GM21786 (cell line): ENCODE data around the gene EMILIN2.
"Not testable (repeated sequence)": the region's sequence is repeated elsewhere in the genome, so short reads cannot be mapped to it uniquely, and the experiment has no call there.

Experiments used
- ATAC-seq: cut with Tn5 transposase; IDR thresholded peaks from one replicate; pipeline ENCODE4 v1.9.1; 2021; ENCODE audit not compliant: unreplicated experiment

The EMILIN2 gene

GRCh38 chr18:2913398-2914005 lies 66.7 kb downstream of the EMILIN2 start:
- ATAC-seq = no peak

GRCh38 chr18:2914185-2914880 lies 67.5 kb downstream of the EMILIN2 start:
- ATAC-seq = no peak

- ATAC-seq = no peak
Observed at GRCh38 chr18:2914881-2915240, 68.1 kb downstream of the EMILIN2 start.

GRCh38 chr18:2915486-2915885 lies 68.7 kb downstream of the EMILIN2 start:
- not testable (repeated sequence) for ATAC-seq

- no peak for ATAC-seq
Observed at GRCh38 chr18:2916184-2916583, 69.4 kb downstream of the EMILIN2 start.

GRCh38 chr18:2917259-2918047 lies 70.6 kb downstream of the EMILIN2 start:
- no peak for ATAC-seq

- no peak for ATAC-seq
Observed at GRCh38 chr18:2918761-2919550, 72.2 kb downstream of the EMILIN2 start.

- no peak for ATAC-seq
Observed at GRCh38 chr18:2919600-2919999, 72.8 kb downstream of the EMILIN2 start.

GRCh38 chr18:2920027-2920426 lies 73.2 kb downstream of the EMILIN2 start:
- no peak for ATAC-seq

GRCh38 chr18:2920546-2921343 lies 73.9 kb downstream of the EMILIN2 start:
- no peak for ATAC-seq

- no peak for ATAC-seq
Observed at GRCh38 chr18:2921778-2922177, 75.0 kb downstream of the EMILIN2 start.

GRCh38 chr18:2923464-2923863 lies 76.7 kb downstream of the EMILIN2 start:
- ATAC-seq = no peak

GRCh38 chr18:2924920-2925319 lies 78.1 kb downstream of the EMILIN2 start:
- no peak for ATAC-seq

- ATAC-seq = no peak
Observed at GRCh38 chr18:2926528-2926927, 79.7 kb downstream of the EMILIN2 start.

GRCh38 chr18:2927745-2928144 lies 80.9 kb downstream of the EMILIN2 start:
- no peak for ATAC-seq

GRCh38 chr18:2932247-2933181 lies 85.7 kb downstream of the EMILIN2 start:
- no peak for ATAC-seq

GRCh38 chr18:2933995-2934394 lies 87.2 kb downstream of the EMILIN2 start:
- ATAC-seq = no peak

GRCh38 chr18:2935438-2936192 lies 88.8 kb downstream of the EMILIN2 start:
- ATAC-seq = no peak

- ATAC-seq = no peak
Observed at GRCh38 chr18:2939317-2939716, 92.5 kb downstream of the EMILIN2 start.
